NCI-H1417 (cell line): ENCODE results near the gene LIPC.
"Not testable (repeated sequence)": the region's sequence is repeated elsewhere in the genome, so short reads cannot be mapped to it uniquely, and the experiment has no call there.

Source experiments
- DNase-seq, 3 experiments: peaks; one replicate each; lab custom pipeline; 2025; lab: John Stamatoyannopoulos, UW

The LIPC gene

GRCh38 chr15:58584789-58585461, 153.1 kb downstream of the LIPC start:
- no peak for DNase-seq

GRCh38 chr15:58585693-58586443, 154.1 kb downstream of the LIPC start:
- peak in 1 of 3 experiments; percentile 48 for DNase-seq

- DNase-seq = no peak
Measured at GRCh38 chr15:58587486-58587885, 155.7 kb downstream of the LIPC start.

GRCh38 chr15:58588096-58588495, 156.3 kb downstream of the LIPC start:
- no peak for DNase-seq

GRCh38 chr15:58589047-58589446, 157.3 kb downstream of the LIPC start:
- no peak for DNase-seq

- DNase-seq = no peak
Measured at GRCh38 chr15:58590236-58590635, 158.4 kb downstream of the LIPC start.

GRCh38 chr15:58590926-58591325, 159.1 kb downstream of the LIPC start:
- DNase-seq = peak in 1 of 3 experiments; percentile 51

GRCh38 chr15:58593870-58594269, 162.1 kb downstream of the LIPC start:
- DNase-seq = no peak

GRCh38 chr15:58594898-58595297, 163.1 kb downstream of the LIPC start:
- no peak for DNase-seq

- DNase-seq = no peak
Measured at GRCh38 chr15:58595516-58596263, 163.9 kb downstream of the LIPC start.

- DNase-seq = no peak
Measured at GRCh38 chr15:58597943-58598828, 166.4 kb downstream of the LIPC start.

- DNase-seq = no peak
Measured at GRCh38 chr15:58598829-58599210, 167.0 kb downstream of the LIPC start.

- no peak for DNase-seq
Measured at GRCh38 chr15:58602823-58603222, 171.0 kb downstream of the LIPC start.

- DNase-seq = not testable (repeated sequence)
Measured at GRCh38 chr15:58603927-58604326, 172.1 kb downstream of the LIPC start.

- DNase-seq = no peak
Measured at GRCh38 chr15:58604455-58604923, 172.7 kb downstream of the LIPC start.

GRCh38 chr15:58605931-58606530, 174.2 kb downstream of the LIPC start:
- no peak for DNase-seq

GRCh38 chr15:58606577-58607080, 174.8 kb downstream of the LIPC start:
- no peak for DNase-seq

- DNase-seq = no peak
Measured at GRCh38 chr15:58608129-58608590, 176.4 kb downstream of the LIPC start.

- DNase-seq = no peak
Measured at GRCh38 chr15:58608711-58609110, 176.9 kb downstream of the LIPC start.

GRCh38 chr15:58611731-58612676, 180.2 kb downstream of the LIPC start:
- DNase-seq = no peak
